Neural cell (in vitro differentiated cells): ENCODE measurements around the gene D2HGDH. TPM values are rescaled to one million over a fixed set of nuclear protein-coding genes. Genes with fewer than 3 reads are reported as not detected.
"Not testable (repeated sequence)": the region's sequence is repeated elsewhere in the genome, so short reads cannot be mapped to it uniquely, and the experiment has no call there.

Experiments
- H2AFZ ChIP-seq: fragments of 200-600, 300-800 bp; sonication (generic), shearing (Covaris generic); 2 replicates; pipeline ENCODE4 v1.6.0; 2014; ENCODE audit warnings: low read depth, mild to moderate bottlenecking, antibody characterized with exemption, low read length, moderate library complexity
- H3F3A ChIP-seq: fragments of 200-600 bp; shearing (Covaris generic); 2 replicates; pipeline ENCODE4 v1.6.1; 2016; ENCODE audit warnings: mild to moderate bottlenecking, moderate library complexity, mixed read lengths, antibody characterized with exemption, low read length; ENCODE audit not compliant: insufficient read depth, poor library complexity, severe bottlenecking
- H3K27ac ChIP-seq: fragments of 200-600, 300-800 bp; sonication (generic), shearing (Covaris generic); 2 replicates; pipeline ENCODE4 v1.5.1; 2014; ENCODE audit warnings: mild to moderate bottlenecking, low read length, moderate library complexity
- H3K27me3 ChIP-seq: fragments of 300-800, 200-600 bp; sonication (generic), shearing (Covaris generic); 2 replicates; pipeline ENCODE4 v1.6.0; 2014; ENCODE audit warnings: mild to moderate bottlenecking, low read depth, low read length, moderate library complexity; ENCODE audit not compliant: insufficient read depth
- H3K36me3 ChIP-seq: fragments of 300-800, 200-600 bp; sonication (generic), shearing (Covaris generic); 2 replicates; pipeline ENCODE4 v1.5.1; 2014; ENCODE audit warnings: mild to moderate bottlenecking, antibody characterized with exemption, low read length, moderate library complexity; ENCODE audit not compliant: insufficient read depth
- H3K4me2 ChIP-seq: fragments of 300-800, 200-600 bp; sonication (generic), shearing (Covaris generic); 2 replicates; pipeline ENCODE4 v1.6.0; 2014; ENCODE audit warnings: mild to moderate bottlenecking, low read length
- H3K4me3 ChIP-seq: fragments of 300-800, 200-600 bp; sonication (generic), shearing (Covaris generic); 2 replicates; pipeline ENCODE4 v1.5.1; 2014; ENCODE audit warnings: mild to moderate bottlenecking, low read length, moderate library complexity
- H3K79me2 ChIP-seq: fragments of 200-600 bp; shearing (Covaris generic); replicated peaks from 2 replicates; pipeline ENCODE4 v1.6.0; 2014; ENCODE audit warnings: mild to moderate bottlenecking, low read length, moderate library complexity; ENCODE audit not compliant: insufficient read depth
- H3K9ac ChIP-seq: fragments of 300-800, 200-600 bp; sonication (generic), shearing (Covaris generic); 2 replicates; pipeline ENCODE4 v1.6.1; 2016; ENCODE audit warnings: mild to moderate bottlenecking, low read length, mixed read lengths
- H3K9me2 ChIP-seq: fragments of 200-600 bp; shearing (Covaris generic); 2 replicates; pipeline ENCODE4 v1.6.1; 2016; ENCODE audit warnings: mild to moderate bottlenecking, low read length, mixed read lengths; ENCODE audit not compliant: insufficient read depth
- H3K9me3 ChIP-seq: fragments of 200-600, 300-800 bp; sonication (generic), shearing (Covaris generic); 2 replicates; pipeline ENCODE4 v1.6.1; 2016; ENCODE audit warnings: mild to moderate bottlenecking, mixed run types, low read length, moderate library complexity, mixed read lengths
- H4K20me1 ChIP-seq: fragments of 200-600 bp; shearing (Covaris generic); 2 replicates; pipeline ENCODE4 v1.6.1; 2016; ENCODE audit warnings: mild to moderate bottlenecking, mixed run types; ENCODE audit not compliant: insufficient read depth
- EP300 ChIP-seq: fragments of 450-650 bp; conservative IDR thresholded peaks from 2 replicates; pipeline ENCODE4 v1.6.1; 2014; ENCODE audit warnings: antibody characterized with exemption, mild to moderate bottlenecking, moderate library complexity; ENCODE audit not compliant: poor library complexity, severe bottlenecking
- EZH2 ChIP-seq: fragments of 200-600, 300-800 bp; shearing (Covaris generic), sonication (generic); IDR thresholded peaks from 2 replicates; pipeline ENCODE4 v1.6.1; 2014; ENCODE audit warnings: antibody characterized with exemption, low read length, borderline replicate concordance, mild to moderate bottlenecking; ENCODE audit not compliant: insufficient read depth, poor library complexity, severe bottlenecking
- MXI1 ChIP-seq: fragments of 450-650 bp; conservative IDR thresholded peaks from 2 replicates; pipeline ENCODE4 v1.6.1; 2014; ENCODE audit warnings: antibody characterized with exemption, mild to moderate bottlenecking; ENCODE audit not compliant: poor library complexity, severe bottlenecking
- POLR2AphosphoS5 ChIP-seq: IDR thresholded peaks from 2 replicates; pipeline ENCODE4 v1.6.1; 2012
- RAD21 ChIP-seq: fragments of 450-650 bp; conservative IDR thresholded peaks from 2 replicates; pipeline ENCODE4 v1.6.1; 2014; ENCODE audit warnings: antibody characterized with exemption, mild to moderate bottlenecking, moderate library complexity
- SMC3 ChIP-seq: fragments of 450-650 bp; conservative IDR thresholded peaks from 2 replicates; pipeline ENCODE4 v1.6.1; 2014; ENCODE audit warnings: antibody characterized with exemption, mild to moderate bottlenecking, moderate library complexity; ENCODE audit not compliant: poor library complexity
- TAF1 ChIP-seq: IDR thresholded peaks from 2 replicates; pipeline ENCODE4 v1.6.1; 2012; ENCODE audit warnings: low read depth
- polyA plus RNA-seq: library from polyadenylated mRNA; depleted of rRNA; stranded (reverse); fragments of >200 nt; gene quantifications from 2 replicates; pipeline ENCODE4 v1.2.3, GENCODE V29; 2014
- TF ChIP-seq, protein P1 (sequence below): fragments of 450-650 bp; IDR thresholded peaks from 2 replicates; pipeline ENCODE4 v1.5.1; 2014; ENCODE audit warnings: antibody characterized with exemption, mild to moderate bottlenecking, moderate library complexity; ENCODE audit not compliant: poor library complexity, severe bottlenecking
- TF ChIP-seq, protein P2 (sequence below): IDR thresholded peaks from 2 replicates; pipeline ENCODE4 v1.6.1; 2012; ENCODE audit warnings: borderline replicate concordance

Gene D2HGDH
- polyA plus RNA-seq, 1 donor from 2014 or later = 12.6 TPM

DNA sequence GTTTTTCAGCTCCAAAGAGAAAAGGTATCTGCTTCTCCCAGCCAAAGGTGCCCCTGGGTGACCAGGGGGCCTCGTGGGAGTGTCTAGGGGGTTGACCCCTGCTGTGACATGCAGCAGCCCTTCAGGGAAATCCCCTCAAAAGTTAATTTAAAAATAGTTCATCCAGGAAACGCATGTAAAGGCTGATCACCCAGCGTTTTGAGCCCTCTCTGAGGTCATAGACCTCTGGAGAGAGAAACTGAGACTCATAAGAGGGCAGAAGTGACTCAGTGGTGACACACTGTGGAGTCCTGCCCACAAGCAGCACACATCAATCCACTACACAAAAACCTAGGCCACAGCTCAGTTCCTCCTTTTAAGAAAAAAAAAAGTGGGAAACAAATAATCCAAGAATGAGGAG is 54.1 kb downstream of the D2HGDH start:
- H3K4me3 ChIP-seq = no peak overlapping the region
- H3K9me3 ChIP-seq = no peaks in the 10 kb centered on the region
- no peak overlapping the region for H2AFZ ChIP-seq
- H3K9ac ChIP-seq = no peak overlapping the region
- no peaks in the 10 kb centered on the region for H4K20me1 ChIP-seq
- no peak overlapping the region for H3K27ac ChIP-seq
- no peaks in the 10 kb centered on the region for H3K27me3 ChIP-seq
- H3K4me2 ChIP-seq = no peak overlapping the region
- H3F3A ChIP-seq = no peaks in the 10 kb centered on the region
- no peaks in the 10 kb centered on the region for H3K36me3 ChIP-seq
- TF ChIP-seq RAD21 = no peak
- TF ChIP-seq, protein P1, sequence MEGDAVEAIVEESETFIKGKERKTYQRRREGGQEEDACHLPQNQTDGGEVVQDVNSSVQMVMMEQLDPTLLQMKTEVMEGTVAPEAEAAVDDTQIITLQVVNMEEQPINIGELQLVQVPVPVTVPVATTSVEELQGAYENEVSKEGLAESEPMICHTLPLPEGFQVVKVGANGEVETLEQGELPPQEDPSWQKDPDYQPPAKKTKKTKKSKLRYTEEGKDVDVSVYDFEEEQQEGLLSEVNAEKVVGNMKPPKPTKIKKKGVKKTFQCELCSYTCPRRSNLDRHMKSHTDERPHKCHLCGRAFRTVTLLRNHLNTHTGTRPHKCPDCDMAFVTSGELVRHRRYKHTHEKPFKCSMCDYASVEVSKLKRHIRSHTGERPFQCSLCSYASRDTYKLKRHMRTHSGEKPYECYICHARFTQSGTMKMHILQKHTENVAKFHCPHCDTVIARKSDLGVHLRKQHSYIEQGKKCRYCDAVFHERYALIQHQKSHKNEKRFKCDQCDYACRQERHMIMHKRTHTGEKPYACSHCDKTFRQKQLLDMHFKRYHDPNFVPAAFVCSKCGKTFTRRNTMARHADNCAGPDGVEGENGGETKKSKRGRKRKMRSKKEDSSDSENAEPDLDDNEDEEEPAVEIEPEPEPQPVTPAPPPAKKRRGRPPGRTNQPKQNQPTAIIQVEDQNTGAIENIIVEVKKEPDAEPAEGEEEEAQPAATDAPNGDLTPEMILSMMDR = no peak
- no peak for TF ChIP-seq SMC3
- no peaks in the 10 kb centered on the region for H3K79me2 ChIP-seq
- H3K9me2 ChIP-seq = no peaks in the 10 kb centered on the region

DNA sequence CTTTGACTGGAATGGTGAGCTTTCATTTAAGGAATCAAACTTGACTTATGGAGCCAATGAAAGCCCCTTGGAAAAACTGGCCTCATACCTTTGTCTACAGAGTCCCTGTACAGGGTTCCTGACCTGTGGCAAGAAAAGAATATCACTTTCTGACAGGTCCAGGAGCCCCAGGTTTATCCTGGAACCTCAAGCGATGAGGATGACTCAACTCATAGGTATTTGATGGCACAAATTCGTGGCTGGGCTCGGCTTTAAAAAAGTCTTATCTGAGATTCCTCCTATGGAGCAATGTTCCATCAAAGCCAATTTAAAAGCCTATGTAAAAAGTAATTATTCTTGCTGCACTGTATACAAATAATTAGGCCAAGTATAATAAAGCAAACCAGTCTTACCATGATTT is 57.0 kb downstream of the D2HGDH start:
- not testable (repeated sequence) for H3K4me2 ChIP-seq, H3K9me3 ChIP-seq, H2AFZ ChIP-seq, H3K9ac ChIP-seq, H4K20me1 ChIP-seq, H3K36me3 ChIP-seq, H3K79me2 ChIP-seq, H3K27me3 ChIP-seq, H3K4me3 ChIP-seq, H3K9me2 ChIP-seq, H3K27ac ChIP-seq, H3F3A ChIP-seq

DNA sequence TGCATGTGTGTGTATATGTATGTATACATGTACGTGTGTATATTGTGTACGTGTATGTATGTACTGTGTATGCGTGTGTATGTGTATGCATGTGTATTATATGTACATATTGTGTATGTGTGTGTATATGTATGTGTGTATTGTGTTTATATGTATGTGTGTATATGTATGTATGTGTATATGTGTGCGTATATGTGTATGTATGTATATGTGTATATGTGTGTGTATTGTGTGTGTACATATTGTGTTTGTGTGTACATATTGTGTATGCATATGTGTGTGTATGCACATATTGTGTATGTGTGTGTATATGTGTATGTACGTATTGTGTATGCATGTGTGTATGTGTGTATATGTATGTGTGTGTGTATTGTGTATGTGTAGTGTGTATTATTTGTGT is 59.0 kb downstream of the D2HGDH start:
- no peak overlapping the region for H3K27ac ChIP-seq
- no peaks in the 10 kb centered on the region for H4K20me1 ChIP-seq
- no peaks in the 10 kb centered on the region for H3K36me3 ChIP-seq
- no peak overlapping the region for H3K4me2 ChIP-seq
- H3K27me3 ChIP-seq = no peaks in the 10 kb centered on the region
- no peak overlapping the region for H3K9ac ChIP-seq
- no peaks in the 10 kb centered on the region for H3F3A ChIP-seq
- H2AFZ ChIP-seq = no peak overlapping the region
- H3K9me2 ChIP-seq = no peaks in the 10 kb centered on the region
- no peaks in the 10 kb centered on the region for H3K9me3 ChIP-seq
- H3K79me2 ChIP-seq = no peaks in the 10 kb centered on the region
- H3K4me3 ChIP-seq = no peak overlapping the region
- TF ChIP-seq EZH2 (no peak), SMC3 (no peak), MXI1 (no peak), POLR2AphosphoS5 (no peak), RAD21 (no peak), TAF1 (no peak), EP300 (no peak)
- TF ChIP-seq, protein P2, sequence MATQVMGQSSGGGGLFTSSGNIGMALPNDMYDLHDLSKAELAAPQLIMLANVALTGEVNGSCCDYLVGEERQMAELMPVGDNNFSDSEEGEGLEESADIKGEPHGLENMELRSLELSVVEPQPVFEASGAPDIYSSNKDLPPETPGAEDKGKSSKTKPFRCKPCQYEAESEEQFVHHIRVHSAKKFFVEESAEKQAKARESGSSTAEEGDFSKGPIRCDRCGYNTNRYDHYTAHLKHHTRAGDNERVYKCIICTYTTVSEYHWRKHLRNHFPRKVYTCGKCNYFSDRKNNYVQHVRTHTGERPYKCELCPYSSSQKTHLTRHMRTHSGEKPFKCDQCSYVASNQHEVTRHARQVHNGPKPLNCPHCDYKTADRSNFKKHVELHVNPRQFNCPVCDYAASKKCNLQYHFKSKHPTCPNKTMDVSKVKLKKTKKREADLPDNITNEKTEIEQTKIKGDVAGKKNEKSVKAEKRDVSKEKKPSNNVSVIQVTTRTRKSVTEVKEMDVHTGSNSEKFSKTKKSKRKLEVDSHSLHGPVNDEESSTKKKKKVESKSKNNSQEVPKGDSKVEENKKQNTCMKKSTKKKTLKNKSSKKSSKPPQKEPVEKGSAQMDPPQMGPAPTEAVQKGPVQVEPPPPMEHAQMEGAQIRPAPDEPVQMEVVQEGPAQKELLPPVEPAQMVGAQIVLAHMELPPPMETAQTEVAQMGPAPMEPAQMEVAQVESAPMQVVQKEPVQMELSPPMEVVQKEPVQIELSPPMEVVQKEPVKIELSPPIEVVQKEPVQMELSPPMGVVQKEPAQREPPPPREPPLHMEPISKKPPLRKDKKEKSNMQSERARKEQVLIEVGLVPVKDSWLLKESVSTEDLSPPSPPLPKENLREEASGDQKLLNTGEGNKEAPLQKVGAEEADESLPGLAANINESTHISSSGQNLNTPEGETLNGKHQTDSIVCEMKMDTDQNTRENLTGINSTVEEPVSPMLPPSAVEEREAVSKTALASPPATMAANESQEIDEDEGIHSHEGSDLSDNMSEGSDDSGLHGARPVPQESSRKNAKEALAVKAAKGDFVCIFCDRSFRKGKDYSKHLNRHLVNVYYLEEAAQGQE = no peak
